Activated T-cell treated with anti-CD3 and anti-CD28 coated beads, Interleukin-2, amount 50 U/mL, for 4 hours (primary cell): ENCODE data around the gene ABCC3. TPM values are rescaled to one million over a fixed set of nuclear protein-coding genes. Genes with fewer than 3 reads are reported as not detected.

Experiments
- ATAC-seq, 2 donors: fragments of 200-7000 bp; cut with Tn5 transposase; one replicate each; pipeline ENCODE4 v1.10.0; 2021
- DNase-seq: peaks from one replicate; pipeline ENCODE4 v3.0.0-alpha.2; 2020
- H3K27me3 Mint-ChIP-seq: one replicate; pipeline ENCODE4 v1.8.0; 2021; ENCODE audit warnings: low read depth, mixed read lengths
- H3K36me3 Mint-ChIP-seq: one replicate; pipeline ENCODE4 v1.8.0; 2022; ENCODE audit warnings: mixed read lengths; ENCODE audit not compliant: insufficient read depth
- H3K4me1 Mint-ChIP-seq: one replicate; pipeline ENCODE4 v1.8.0; 2021; ENCODE audit warnings: low read depth, mixed read lengths
- H3K4me3 Mint-ChIP-seq: one replicate; pipeline ENCODE4 v1.8.0; 2021; ENCODE audit warnings: mild to moderate bottlenecking, moderate library complexity, mixed read lengths
- H3K9me3 Mint-ChIP-seq: one replicate; pipeline ENCODE4 v1.8.0; 2021; ENCODE audit warnings: mixed read lengths
- total RNA-seq, 3 donors: library from RNA; stranded (reverse); gene quantifications; one replicate each; pipeline ENCODE4 v1.2.1, GENCODE V29; 2021

Gene ABCC3
- total RNA-seq, 3 donors from 2014 or later = 0.26 to 0.63 (median 0.49) TPM

DNA sequence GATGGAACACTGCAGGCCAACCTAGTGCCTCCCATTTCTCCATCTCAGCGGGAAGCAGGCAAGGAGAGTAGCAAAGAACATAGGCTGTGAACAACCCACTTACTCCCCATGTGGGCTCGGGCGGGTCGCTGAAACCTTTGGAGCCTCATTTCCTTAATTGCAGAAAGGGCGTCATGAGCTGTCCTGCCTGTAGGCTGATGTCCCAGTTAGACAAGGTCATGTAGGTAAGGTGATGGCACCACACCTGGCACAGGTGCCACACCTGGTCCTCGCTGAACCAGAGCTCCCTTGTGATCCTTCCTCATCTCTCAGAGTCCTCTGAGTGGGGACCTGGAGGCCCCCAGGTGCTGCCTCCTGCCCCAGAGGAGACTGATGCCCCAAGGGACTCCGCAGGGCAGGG is 22.9 kb downstream of the ABCC3 start:
- Mint-ChIP-seq H3K27me3 (peaks cover 13% of the 10 kb centered on the region), H3K4me3 (no peak overlapping the region), H3K9me3 (no peaks in the 10 kb centered on the region), H3K4me1 (peaks cover 15% of the 10 kb centered on the region), H3K36me3 (no peaks in the 10 kb centered on the region)
- DNase-seq (no peak), ATAC-seq (no peak)

DNA sequence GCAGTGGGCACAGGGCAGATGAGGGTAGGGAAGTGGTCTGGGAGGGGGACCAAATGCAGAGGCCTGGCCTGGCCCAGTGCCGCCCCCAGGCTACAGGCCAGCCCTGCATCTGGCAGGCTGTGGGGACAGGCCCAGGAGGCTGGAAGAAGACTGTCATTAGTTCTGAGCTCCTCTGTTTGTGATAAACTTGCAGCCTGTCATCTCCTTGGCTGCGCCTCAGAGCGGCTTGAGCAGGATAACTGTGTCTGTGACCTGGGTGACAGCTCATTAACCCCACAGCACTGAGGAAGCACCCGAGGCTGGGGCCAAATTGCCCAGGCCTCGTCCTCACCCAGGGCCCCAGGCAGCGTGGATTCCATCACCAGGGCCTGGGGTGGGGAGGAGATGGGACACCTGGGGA is 23.9 kb downstream of the ABCC3 start:
- Mint-ChIP-seq H3K4me1 (peaks cover 15% of the 10 kb centered on the region), H3K9me3 (no peaks in the 10 kb centered on the region), H3K4me3 (no peak overlapping the region), H3K36me3 (no peaks in the 10 kb centered on the region), H3K27me3 (peaks cover 13% of the 10 kb centered on the region)
- DNase-seq = no peak
- ATAC-seq = no peak

DNA sequence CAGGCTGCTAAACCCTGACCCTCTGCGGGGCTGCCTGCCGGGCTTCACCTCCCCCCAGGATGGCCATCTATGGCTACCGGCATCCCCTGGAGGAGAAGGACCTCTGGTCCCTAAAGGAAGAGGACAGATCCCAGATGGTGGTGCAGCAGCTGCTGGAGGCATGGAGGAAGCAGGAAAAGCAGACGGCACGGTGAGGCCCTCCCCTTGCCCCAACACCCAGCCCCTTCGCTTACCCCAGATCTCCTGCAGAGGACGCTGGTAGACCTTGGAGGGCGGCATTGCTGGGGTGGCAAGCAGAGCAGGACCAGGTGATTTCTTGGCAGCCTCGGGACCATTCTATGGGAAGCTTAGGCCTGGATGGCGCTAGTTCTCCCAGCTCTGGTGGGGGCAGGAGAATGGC is 24.5 kb downstream of the ABCC3 start:
- Mint-ChIP-seq H3K4me3 (no peak overlapping the region), H3K27me3 (peaks cover 11% of the 10 kb centered on the region), H3K36me3 (no peaks in the 10 kb centered on the region), H3K9me3 (no peaks in the 10 kb centered on the region), H3K4me1 (peaks cover 15% of the 10 kb centered on the region)
- ATAC-seq = no peak
- no peak for DNase-seq

DNA sequence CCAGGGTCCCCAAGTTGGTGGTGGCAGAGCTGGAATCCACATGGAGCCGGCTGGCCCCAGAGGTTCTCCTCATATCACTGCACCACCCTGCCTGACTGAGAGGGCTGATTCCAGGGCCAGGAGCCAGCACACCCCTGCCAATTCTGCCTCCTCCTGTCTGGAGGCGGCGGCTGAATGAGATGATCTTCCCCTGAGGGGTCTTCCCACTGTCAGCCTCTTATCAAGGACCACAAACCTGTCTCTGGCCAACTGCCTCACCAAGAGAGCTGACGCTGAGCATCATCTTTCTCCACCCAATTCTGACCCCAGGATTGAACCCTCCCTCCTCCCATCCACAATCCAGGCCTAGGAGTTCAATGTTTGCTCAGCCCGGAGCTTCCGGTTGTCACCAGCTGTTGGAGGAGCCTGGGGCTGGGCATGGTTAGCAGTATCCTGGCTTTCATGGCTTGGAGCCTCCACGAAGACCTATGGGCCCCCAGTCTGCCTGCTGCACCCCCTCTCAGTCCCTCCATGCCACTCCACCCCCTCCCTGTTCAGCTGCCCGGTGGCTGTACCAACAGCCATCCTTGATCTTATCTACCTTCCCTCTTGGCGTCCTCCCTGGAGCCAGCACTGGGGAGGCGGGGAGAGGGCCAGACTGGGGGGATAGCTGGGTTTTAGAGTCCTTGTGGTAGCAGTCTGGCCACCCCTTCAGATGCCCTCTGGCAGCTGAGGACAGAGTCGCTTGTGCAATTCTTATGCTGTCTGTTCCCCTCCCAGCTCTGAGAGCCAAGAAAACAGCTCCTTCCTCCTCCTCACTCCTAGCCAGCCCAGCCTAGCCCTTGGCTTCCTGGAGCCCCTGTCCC is 25.6 kb downstream of the ABCC3 start:
- ATAC-seq (no peak), DNase-seq (no peak)
- Mint-ChIP-seq H3K27me3 (peaks cover 9% of the 10 kb centered on the region), H3K36me3 (no peaks in the 10 kb centered on the region), H3K4me1 (peaks cover 15% of the 10 kb centered on the region), H3K4me3 (no peak overlapping the region), H3K9me3 (no peaks in the 10 kb centered on the region)

DNA sequence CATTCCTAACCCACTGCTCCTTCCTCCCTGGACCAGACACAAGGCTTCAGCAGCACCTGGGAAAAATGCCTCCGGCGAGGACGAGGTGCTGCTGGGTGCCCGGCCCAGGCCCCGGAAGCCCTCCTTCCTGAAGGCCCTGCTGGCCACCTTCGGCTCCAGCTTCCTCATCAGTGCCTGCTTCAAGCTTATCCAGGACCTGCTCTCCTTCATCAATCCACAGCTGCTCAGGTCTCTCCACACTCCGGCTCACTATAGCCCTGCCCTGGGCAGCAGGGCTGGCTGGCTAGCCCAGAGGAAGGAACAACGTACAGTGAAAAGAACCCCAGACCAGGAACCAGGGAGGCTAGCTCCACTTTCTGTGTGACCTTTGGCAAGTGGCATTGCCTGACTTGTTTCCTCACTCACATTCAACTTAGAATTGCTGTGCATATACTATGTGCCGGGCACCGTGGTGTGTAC is 26.2 kb downstream of the ABCC3 start:
- Mint-ChIP-seq H3K36me3 (no peaks in the 10 kb centered on the region), H3K4me1 (peaks cover 15% of the 10 kb centered on the region), H3K27me3 (peaks cover 9% of the 10 kb centered on the region), H3K9me3 (no peaks in the 10 kb centered on the region), H3K4me3 (no peak overlapping the region)
- no peak for DNase-seq
- ATAC-seq = no peak

DNA sequence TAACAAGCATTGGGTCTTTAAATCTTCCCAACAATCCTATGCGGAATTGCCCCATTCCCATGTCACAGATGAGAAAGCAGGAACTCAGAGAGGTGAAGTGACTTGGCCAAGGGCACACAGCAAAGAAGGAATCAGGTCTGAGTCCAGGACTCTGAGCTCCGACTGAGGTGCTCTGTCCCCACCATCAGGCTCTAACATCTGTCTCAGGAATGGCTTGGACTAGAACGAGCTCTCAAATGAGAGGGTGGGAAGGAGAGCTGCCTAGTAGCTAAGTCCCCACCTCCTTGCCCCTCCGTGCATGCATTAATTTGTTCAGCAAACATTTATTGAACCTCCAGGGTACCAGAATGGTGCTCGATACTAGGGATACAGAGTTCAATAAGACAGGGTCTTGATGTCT is 26.7 kb downstream of the ABCC3 start:
- H3K4me3 Mint-ChIP-seq = no peak overlapping the region
- no peaks in the 10 kb centered on the region for H3K36me3 Mint-ChIP-seq
- DNase-seq = no peak
- peak in 1 of 2 donors; percentile 7 for ATAC-seq
- H3K4me1 Mint-ChIP-seq = peaks cover 15% of the 10 kb centered on the region
- H3K9me3 Mint-ChIP-seq = no peaks in the 10 kb centered on the region
- peaks cover 9% of the 10 kb centered on the region for H3K27me3 Mint-ChIP-seq

DNA sequence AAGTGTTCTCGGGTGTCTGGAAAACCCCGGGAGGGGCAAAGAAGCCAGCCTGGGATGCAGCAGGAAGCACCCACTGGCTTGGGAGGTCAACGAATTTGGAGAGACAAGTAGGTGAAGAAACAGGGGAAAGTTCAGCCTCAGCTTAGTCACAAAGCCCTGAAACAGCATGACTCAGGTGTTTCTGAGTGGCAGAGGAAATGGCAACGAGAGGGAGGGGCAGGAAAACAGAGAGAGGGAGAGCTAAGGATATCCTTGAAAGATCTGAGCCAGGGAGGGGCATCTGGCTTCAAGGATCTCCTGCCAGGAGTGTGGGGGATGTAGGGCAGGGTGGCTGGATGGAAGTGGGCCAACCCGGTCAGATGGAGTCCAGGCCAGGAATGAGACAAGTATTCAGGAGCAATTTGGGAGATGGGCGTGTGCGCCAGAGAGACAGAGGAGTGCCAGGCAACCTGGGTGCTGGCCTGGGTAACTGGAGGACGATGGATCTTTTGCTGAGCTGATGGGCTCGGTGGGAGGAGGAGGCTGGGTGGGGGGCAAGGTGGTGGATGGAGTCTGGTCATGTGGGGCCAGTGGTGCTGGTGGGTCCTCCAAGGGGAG is 27.2 kb downstream of the ABCC3 start:
- Mint-ChIP-seq H3K4me1 (peaks cover 15% of the 10 kb centered on the region), H3K36me3 (no peaks in the 10 kb centered on the region), H3K9me3 (no peaks in the 10 kb centered on the region), H3K27me3 (peaks cover 6% of the 10 kb centered on the region), H3K4me3 (peak overlapping the region; percentile 16)
- no peak for DNase-seq
- peak; percentile 81 to 84 for ATAC-seq

DNA sequence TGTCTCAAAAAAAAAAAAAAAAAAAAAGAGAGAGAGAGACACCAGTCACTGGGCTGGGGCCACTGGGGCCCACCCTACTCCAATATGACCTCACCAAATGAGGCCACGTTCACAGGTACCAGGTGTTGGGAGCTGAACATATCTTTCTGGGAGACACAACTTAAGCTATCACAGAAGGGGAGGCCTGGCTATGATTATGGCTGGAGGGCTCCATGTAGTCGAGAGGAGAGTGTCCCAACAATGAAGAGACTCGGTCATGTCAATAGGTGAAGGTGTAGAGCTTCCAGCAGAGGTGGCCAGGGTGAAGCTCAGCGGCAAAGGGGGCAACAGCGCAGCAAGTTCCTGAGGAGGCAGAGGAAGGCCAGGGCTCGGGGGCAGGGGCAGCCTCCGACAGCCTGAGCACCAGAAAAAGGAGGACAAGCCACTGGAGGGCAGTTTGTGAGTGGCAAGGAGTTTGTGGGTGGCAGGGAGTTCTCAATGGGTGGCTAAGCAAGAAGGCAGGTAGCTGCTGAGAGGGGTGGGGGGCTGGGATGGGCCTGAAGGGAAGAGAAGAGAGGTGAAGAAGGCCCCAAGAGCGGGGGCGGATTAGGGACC is 28.0 kb downstream of the ABCC3 start:
- no peak overlapping the region for H3K4me3 Mint-ChIP-seq
- H3K4me1 Mint-ChIP-seq = peaks cover 15% of the 10 kb centered on the region
- ATAC-seq (no peak), DNase-seq (no peak)
- H3K36me3 Mint-ChIP-seq = no peaks in the 10 kb centered on the region
- no peaks in the 10 kb centered on the region for H3K9me3 Mint-ChIP-seq
- H3K27me3 Mint-ChIP-seq = peaks cover 5% of the 10 kb centered on the region

DNA sequence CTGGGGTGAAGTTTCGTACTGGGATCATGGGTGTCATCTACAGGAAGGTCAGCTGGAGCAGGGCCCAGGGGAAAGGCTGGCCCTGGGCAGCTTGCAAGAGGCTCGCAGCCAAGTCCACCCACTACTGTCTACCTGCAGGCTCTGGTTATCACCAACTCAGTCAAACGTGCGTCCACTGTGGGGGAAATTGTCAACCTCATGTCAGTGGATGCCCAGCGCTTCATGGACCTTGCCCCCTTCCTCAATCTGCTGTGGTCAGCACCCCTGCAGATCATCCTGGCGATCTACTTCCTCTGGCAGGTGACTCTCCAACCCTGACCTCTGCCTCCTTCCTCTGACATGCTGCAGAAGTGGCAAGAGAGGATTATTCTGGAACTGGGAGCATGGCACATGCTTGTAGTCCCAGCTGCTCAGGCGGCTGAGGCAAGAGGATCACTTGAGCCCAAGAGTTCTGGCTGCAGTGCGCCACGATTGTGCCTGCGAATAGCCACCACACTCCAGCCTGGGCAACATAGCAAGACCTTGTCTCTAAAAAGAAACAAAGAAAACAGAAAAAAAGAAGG is 29.2 kb downstream of the ABCC3 start:
- no peaks in the 10 kb centered on the region for H3K9me3 Mint-ChIP-seq
- no peak for DNase-seq

DNA sequence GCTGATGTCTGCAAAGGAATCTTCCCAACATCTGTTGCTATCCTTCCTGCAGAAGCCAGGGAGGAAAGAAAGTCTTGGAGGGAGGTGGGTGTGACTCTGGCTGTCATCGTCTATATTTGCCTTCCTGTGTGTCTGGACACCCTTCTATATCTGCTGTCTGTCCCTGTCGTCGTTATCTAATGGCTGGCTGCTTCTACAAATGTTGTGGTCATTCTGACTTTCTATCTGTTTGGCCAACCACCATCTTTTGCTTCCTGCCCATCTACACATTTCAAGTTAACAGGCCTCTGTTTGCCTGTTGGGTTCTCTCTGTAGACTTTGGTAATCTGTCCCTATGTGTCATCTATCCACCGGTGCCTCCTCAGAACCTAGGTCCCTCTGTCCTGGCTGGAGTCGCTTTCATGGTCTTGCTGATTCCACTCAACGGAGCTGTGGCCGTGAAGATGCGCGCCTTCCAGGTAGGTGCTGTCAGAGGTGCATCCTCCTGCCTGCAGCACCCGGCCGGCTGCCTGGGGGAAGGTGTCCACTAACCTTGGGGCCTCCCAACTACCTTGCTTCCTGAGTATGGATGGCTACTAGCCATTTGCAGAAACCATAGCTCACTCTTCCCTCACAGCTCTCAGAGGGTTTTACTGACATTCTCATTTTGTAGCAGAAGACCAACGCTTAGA is 30.2 kb downstream of the ABCC3 start:
- no peak for ATAC-seq
- no peaks in the 10 kb centered on the region for H3K36me3 Mint-ChIP-seq
- peaks cover 1% of the 10 kb centered on the region for H3K27me3 Mint-ChIP-seq
- no peak for DNase-seq
- no peak overlapping the region for H3K4me3 Mint-ChIP-seq
- H3K4me1 Mint-ChIP-seq = peaks cover 15% of the 10 kb centered on the region
- no peaks in the 10 kb centered on the region for H3K9me3 Mint-ChIP-seq

More for the DNA sequence above, 29.2 kb downstream of the ABCC3 start:
- Mint-ChIP-seq H3K36me3 (no peaks in the 10 kb centered on the region), H3K4me1 (peaks cover 15% of the 10 kb centered on the region), H3K27me3 (peaks cover 1% of the 10 kb centered on the region), H3K4me3 (no peak overlapping the region)
- no peak for ATAC-seq

DNA sequence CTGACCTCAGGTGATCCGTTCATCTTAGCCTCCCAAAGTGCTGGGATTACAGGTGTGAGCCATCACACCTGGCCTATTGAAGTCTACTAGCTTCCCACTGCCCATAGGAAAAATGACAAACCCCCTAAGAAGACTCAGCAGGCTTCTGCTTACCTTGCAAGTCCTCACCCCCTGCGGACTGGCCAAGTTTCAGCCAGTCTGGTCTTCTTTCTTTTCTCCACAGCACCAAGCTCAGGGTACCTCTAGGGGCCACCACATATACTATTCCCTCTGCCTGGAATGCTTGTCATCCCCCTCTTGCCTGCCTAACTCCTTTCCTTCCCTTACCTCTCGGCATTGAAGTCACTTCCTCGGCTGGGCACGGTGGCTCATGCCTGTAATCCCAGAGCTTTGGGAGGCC is 31.2 kb downstream of the ABCC3 start:
- Mint-ChIP-seq H3K4me3 (no peak overlapping the region), H3K9me3 (no peaks in the 10 kb centered on the region), H3K36me3 (no peaks in the 10 kb centered on the region), H3K4me1 (peaks cover 15% of the 10 kb centered on the region), H3K27me3 (peaks cover 1% of the 10 kb centered on the region)
- ATAC-seq (no peak), DNase-seq (no peak)

DNA sequence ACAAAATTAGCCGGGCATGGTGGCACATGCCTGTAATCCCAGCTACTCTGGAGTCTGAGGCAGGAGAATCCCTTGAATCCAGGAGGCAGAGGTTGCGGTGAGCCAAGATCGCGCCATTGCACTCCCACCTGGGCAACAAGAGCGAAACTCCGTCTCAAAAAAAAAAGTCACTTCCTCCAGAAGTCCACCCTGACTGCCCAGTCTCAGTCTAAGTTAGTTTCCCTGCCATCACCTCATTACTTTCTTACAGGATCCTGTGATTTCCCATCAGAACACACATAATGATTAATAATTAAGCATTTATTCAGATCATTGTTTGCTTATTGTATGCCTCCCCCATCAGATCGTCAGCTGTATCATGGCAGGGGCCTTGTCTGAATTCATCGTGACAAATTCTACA is 31.6 kb downstream of the ABCC3 start:
- DNase-seq (no peak), ATAC-seq (no peak)
- Mint-ChIP-seq H3K36me3 (no peaks in the 10 kb centered on the region), H3K4me1 (peaks cover 11% of the 10 kb centered on the region), H3K27me3 (peaks cover 1% of the 10 kb centered on the region), H3K9me3 (no peaks in the 10 kb centered on the region), H3K4me3 (no peak overlapping the region)

DNA sequence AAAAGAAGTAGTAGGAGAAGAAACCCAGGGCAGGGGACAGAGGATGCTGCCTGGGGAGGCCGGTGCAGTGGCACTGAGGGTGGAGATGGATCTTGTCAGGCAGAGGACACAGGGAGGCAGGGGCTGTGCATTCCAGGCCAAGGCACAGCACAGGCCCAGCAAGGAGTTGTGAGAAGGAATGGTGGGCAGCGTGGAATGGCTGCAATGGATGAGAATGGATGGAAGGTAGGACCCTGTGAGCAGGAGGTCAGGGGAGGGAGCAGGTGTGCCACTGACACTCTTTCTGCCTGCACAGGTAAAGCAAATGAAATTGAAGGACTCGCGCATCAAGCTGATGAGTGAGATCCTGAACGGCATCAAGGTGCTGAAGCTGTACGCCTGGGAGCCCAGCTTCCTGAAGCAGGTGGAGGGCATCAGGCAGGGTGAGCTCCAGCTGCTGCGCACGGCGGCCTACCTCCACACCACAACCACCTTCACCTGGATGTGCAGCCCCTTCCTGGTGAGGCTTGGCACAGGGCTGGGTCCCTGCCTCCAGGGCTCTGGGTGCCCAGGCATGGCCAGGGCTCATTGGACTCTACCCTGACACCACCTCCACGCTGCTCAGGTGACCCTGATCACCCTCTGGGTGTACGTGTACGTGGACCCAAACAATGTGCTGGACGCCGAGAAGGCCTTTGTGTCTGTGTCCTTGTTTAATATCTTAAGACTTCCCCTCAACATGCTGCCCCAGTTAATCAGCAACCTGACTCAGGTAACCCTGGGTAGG is 32.8 kb downstream of the ABCC3 start:
- DNase-seq (no peak), ATAC-seq (no peak)
- Mint-ChIP-seq H3K27me3 (no peaks in the 10 kb centered on the region), H3K36me3 (no peaks in the 10 kb centered on the region), H3K4me1 (no peaks in the 10 kb centered on the region), H3K9me3 (no peaks in the 10 kb centered on the region), H3K4me3 (no peak overlapping the region)
